Endodermal cell (in vitro differentiated cells): ENCODE data around the gene TESMIN. TPM values are rescaled to one million over a fixed set of nuclear protein-coding genes. Genes with fewer than 3 reads are reported as not detected.

ENCODE experiments used
- DNase-seq: peaks from one replicate; pipeline ENCODE4 v3.0.0-alpha.2; 2017
- H3K27ac ChIP-seq: 2 replicates; pipeline ENCODE4 v1.5.1; 2013; ENCODE audit warnings: mild to moderate bottlenecking, low read depth, low read length, moderate library complexity
- H3K27me3 ChIP-seq: 2 replicates; pipeline ENCODE4 v1.6.1; 2013; ENCODE audit warnings: mild to moderate bottlenecking, low read length, moderate library complexity; ENCODE audit not compliant: insufficient read depth, control insufficient read depth, poor library complexity, severe bottlenecking
- H3K36me3 ChIP-seq: 2 replicates; pipeline ENCODE4 v1.7.0; 2013; ENCODE audit warnings: mild to moderate bottlenecking, low read length, moderate library complexity; ENCODE audit not compliant: control insufficient read depth, insufficient read depth
- H3K4me1 ChIP-seq: one replicate; pipeline ENCODE4 v1.7.0; 2013; ENCODE audit warnings: low read length; ENCODE audit not compliant: control insufficient read depth, insufficient read depth
- H3K4me3 ChIP-seq: 2 replicates; pipeline ENCODE4 v1.5.1; 2013; ENCODE audit warnings: mild to moderate bottlenecking, low read length, moderate library complexity
- H3K9ac ChIP-seq: 2 replicates; pipeline ENCODE4 v1.6.1; 2013; ENCODE audit warnings: mild to moderate bottlenecking, low read length, moderate library complexity; ENCODE audit not compliant: poor library complexity, severe bottlenecking; ENCODE audit errors: extremely low read depth
- H3K9me3 ChIP-seq: 2 replicates; pipeline ENCODE4 v1.6.1; 2013; ENCODE audit warnings: mild to moderate bottlenecking, low read length, moderate library complexity; ENCODE audit not compliant: control insufficient read depth
- H3K27ac Mint-ChIP-seq: 2 replicates; pipeline ENCODE4 v1.8.0; 2020; ENCODE audit warnings: mixed read lengths
- H3K27me3 Mint-ChIP-seq: 2 replicates; pipeline ENCODE4 v1.8.0; 2021; ENCODE audit warnings: mild to moderate bottlenecking, mixed read lengths; ENCODE audit not compliant: insufficient read depth
- H3K36me3 Mint-ChIP-seq: 2 replicates; pipeline ENCODE4 v1.8.0; 2020; ENCODE audit warnings: low read depth, mixed read lengths
- H3K4me1 Mint-ChIP-seq: 2 replicates; pipeline ENCODE4 v1.8.0; 2020; ENCODE audit warnings: mixed read lengths
- H3K4me3 Mint-ChIP-seq: 2 replicates; pipeline ENCODE4 v1.8.0; 2020; ENCODE audit warnings: mild to moderate bottlenecking, moderate library complexity, mixed read lengths
- H3K9me3 Mint-ChIP-seq: 2 replicates; pipeline ENCODE4 v1.8.0; 2020; ENCODE audit warnings: mild to moderate bottlenecking, mixed read lengths
- WGBS, 2 experiments: methylation state at CpG; one replicate each; pipeline versions ENCODE4 v1.1.5 to v1.1.7; 2013; ENCODE audit warnings: missing lambda C conversion rate in 2 of 2, mixed read lengths in 1 of 2; ENCODE audit not compliant: insufficient coverage in 1 of 2, insufficient read length in 1 of 2; 5-methylcytosine and 5-hydroxymethylcytosine counted together
- total RNA-seq, 2 donors: library from RNA; stranded (reverse); fragmentation: NEBNext Ultra II Directional in 1 of 2; extraction: Animal tissue kit (Norgen Biotek cat#: 25700) in 1 of 2; gene quantifications; 2 replicates in 1 of 2; 3 replicates in 1 of 2; pipeline ENCODE4 v1.2.1, GENCODE V29; 2021
- TF ChIP-seq, protein P1 (sequence below): fragments of 200-600 bp; sonication (generic); conservative IDR thresholded peaks from 2 replicates; pipeline ENCODE4 v1.5.0; 2021; ENCODE audit warnings: antibody characterized with exemption, mild to moderate bottlenecking

Gene TESMIN
- total RNA-seq, 2 donors from 2014 or later = 53.7 to 68.8 TPM

- Histone ChIP-seq H3K27me3 (no peaks in the 10 kb centered on the region), H3K9ac (no peak overlapping the region), H3K27ac (no peak overlapping the region), H3K4me1 (no peaks in the 10 kb centered on the region), H3K9me3 (no peaks in the 10 kb centered on the region), H3K4me3 (no peak overlapping the region), H3K36me3 (peaks cover 7% of the 10 kb centered on the region)
- H3K4me3 Mint-ChIP-seq = no peak overlapping the region
- 100% methylated on average over 2 to 3 of the region's 3 CpGs for WGBS, 2 experiments
- H3K36me3 Mint-ChIP-seq = peaks cover 58% of the 10 kb centered on the region
- H3K9me3 Mint-ChIP-seq = no peaks in the 10 kb centered on the region
- H3K27ac Mint-ChIP-seq = no peak overlapping the region
- no peak for DNase-seq
- TF ChIP-seq, protein P1, sequence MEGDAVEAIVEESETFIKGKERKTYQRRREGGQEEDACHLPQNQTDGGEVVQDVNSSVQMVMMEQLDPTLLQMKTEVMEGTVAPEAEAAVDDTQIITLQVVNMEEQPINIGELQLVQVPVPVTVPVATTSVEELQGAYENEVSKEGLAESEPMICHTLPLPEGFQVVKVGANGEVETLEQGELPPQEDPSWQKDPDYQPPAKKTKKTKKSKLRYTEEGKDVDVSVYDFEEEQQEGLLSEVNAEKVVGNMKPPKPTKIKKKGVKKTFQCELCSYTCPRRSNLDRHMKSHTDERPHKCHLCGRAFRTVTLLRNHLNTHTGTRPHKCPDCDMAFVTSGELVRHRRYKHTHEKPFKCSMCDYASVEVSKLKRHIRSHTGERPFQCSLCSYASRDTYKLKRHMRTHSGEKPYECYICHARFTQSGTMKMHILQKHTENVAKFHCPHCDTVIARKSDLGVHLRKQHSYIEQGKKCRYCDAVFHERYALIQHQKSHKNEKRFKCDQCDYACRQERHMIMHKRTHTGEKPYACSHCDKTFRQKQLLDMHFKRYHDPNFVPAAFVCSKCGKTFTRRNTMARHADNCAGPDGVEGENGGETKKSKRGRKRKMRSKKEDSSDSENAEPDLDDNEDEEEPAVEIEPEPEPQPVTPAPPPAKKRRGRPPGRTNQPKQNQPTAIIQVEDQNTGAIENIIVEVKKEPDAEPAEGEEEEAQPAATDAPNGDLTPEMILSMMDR = no peak
- H3K27me3 Mint-ChIP-seq = no peaks in the 10 kb centered on the region
- peaks cover 26% of the 10 kb centered on the region for H3K4me1 Mint-ChIP-seq
Measured at GRCh38 chr11:68743539-68743938, 7.8 kb downstream of the TESMIN start.

- Histone ChIP-seq H3K4me1 (no peaks in the 10 kb centered on the region), H3K27ac (no peak overlapping the region), H3K4me3 (no peak overlapping the region), H3K9me3 (no peaks in the 10 kb centered on the region), H3K36me3 (peaks cover 7% of the 10 kb centered on the region), H3K9ac (no peak overlapping the region), H3K27me3 (no peaks in the 10 kb centered on the region)
- Mint-ChIP-seq H3K9me3 (no peaks in the 10 kb centered on the region), H3K27ac (peak overlapping the region; percentile 38), H3K27me3 (no peaks in the 10 kb centered on the region), H3K4me3 (no peak overlapping the region), H3K4me1 (peaks cover 19% of the 10 kb centered on the region), H3K36me3 (peaks cover 59% of the 10 kb centered on the region)
- TF ChIP-seq, protein P1 = no peak
- 83 to 93% methylated on average over 2 to 7 of the region's 7 CpGs for WGBS, 2 experiments
- no peak for DNase-seq
Measured at GRCh38 chr11:68741463-68741862, 9.9 kb downstream of the TESMIN start.

- H3K4me3 ChIP-seq = no peak overlapping the region
- DNase-seq = no peak
- no peaks in the 10 kb centered on the region for H3K27me3 ChIP-seq
- no peak overlapping the region for H3K27ac ChIP-seq
- no peak overlapping the region for H3K27ac Mint-ChIP-seq
- H3K36me3 Mint-ChIP-seq = peaks cover 32% of the 10 kb centered on the region
- no peaks in the 10 kb centered on the region for H3K27me3 Mint-ChIP-seq
- no peak overlapping the region for H3K4me3 Mint-ChIP-seq
- H3K9ac ChIP-seq = no peak overlapping the region
- no peaks in the 10 kb centered on the region for H3K9me3 Mint-ChIP-seq
- TF ChIP-seq, protein P1 = no peak
- H3K9me3 ChIP-seq = no peaks in the 10 kb centered on the region
- H3K36me3 ChIP-seq = no peaks in the 10 kb centered on the region
- 93 to 95% methylated on average over 6 of the region's 6 CpGs for WGBS, 2 experiments
- H3K4me1 Mint-ChIP-seq = peaks cover 5% of the 10 kb centered on the region
- H3K4me1 ChIP-seq = no peaks in the 10 kb centered on the region
Measured at GRCh38 chr11:68735646-68736045, 15.7 kb downstream of the TESMIN start.
